ENCODE measurements around the gene TMEM202. TPM values are rescaled to one million over a fixed set of nuclear protein-coding genes. Genes with fewer than 3 reads are reported as not detected.
A peak's percentile ranks its signal among the peaks of the same experiment; 100 is the strongest.

The TMEM202 gene
- total and polyA plus RNA-seq, 2 of the 13 experiments (the other 11 are each of a cell fraction or from before 2014, with no cell fraction given), result not detected

- TF ChIP-seq, protein P1, sequence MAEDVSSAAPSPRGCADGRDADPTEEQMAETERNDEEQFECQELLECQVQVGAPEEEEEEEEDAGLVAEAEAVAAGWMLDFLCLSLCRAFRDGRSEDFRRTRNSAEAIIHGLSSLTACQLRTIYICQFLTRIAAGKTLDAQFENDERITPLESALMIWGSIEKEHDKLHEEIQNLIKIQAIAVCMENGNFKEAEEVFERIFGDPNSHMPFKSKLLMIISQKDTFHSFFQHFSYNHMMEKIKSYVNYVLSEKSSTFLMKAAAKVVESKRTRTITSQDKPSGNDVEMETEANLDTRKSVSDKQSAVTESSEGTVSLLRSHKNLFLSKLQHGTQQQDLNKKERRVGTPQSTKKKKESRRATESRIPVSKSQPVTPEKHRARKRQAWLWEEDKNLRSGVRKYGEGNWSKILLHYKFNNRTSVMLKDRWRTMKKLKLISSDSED (CRISPR knock-in tag; IDR thresholded peaks at IDR 0.05), result no peak
- TF ChIP-seq ZNF749 (CRISPR knock-in tag; IDR thresholded peaks at IDR 0.05; ENCODE audit: borderline replicate concordance), result peak; percentile 77; the same call in 1 of the 2 replicates
- 0 out of 2 replicates have a peak, but pooled peaks have one; percentile 53 for TF ChIP-seq ISX (CRISPR knock-in tag; conservative IDR thresholded peaks at IDR 0.05)
- TF ChIP-seq, protein P2, sequence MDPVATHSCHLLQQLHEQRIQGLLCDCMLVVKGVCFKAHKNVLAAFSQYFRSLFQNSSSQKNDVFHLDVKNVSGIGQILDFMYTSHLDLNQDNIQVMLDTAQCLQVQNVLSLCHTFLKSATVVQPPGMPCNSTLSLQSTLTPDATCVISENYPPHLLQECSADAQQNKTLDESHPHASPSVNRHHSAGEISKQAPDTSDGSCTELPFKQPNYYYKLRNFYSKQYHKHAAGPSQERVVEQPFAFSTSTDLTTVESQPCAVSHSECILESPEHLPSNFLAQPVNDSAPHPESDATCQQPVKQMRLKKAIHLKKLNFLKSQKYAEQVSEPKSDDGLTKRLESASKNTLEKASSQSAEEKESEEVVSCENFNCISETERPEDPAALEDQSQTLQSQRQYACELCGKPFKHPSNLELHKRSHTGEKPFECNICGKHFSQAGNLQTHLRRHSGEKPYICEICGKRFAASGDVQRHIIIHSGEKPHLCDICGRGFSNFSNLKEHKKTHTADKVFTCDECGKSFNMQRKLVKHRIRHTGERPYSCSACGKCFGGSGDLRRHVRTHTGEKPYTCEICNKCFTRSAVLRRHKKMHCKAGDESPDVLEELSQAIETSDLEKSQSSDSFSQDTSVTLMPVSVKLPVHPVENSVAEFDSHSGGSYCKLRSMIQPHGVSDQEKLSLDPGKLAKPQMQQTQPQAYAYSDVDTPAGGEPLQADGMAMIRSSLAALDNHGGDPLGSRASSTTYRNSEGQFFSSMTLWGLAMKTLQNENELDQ (CRISPR knock-in tag; IDR thresholded peaks at IDR 0.05; ENCODE audit: borderline replicate concordance), result peak; percentile 82
- TF ChIP-seq ZBTB7B (CRISPR knock-in tag; IDR thresholded peaks at IDR 0.05), result peak; percentile 92
- TF ChIP-seq HIVEP1 (CRISPR knock-in tag; IDR thresholded peaks at IDR 0.05), result 0 out of 2 replicates have a peak, but pooled peaks have one; percentile 40
- TF ChIP-seq, protein P3, sequence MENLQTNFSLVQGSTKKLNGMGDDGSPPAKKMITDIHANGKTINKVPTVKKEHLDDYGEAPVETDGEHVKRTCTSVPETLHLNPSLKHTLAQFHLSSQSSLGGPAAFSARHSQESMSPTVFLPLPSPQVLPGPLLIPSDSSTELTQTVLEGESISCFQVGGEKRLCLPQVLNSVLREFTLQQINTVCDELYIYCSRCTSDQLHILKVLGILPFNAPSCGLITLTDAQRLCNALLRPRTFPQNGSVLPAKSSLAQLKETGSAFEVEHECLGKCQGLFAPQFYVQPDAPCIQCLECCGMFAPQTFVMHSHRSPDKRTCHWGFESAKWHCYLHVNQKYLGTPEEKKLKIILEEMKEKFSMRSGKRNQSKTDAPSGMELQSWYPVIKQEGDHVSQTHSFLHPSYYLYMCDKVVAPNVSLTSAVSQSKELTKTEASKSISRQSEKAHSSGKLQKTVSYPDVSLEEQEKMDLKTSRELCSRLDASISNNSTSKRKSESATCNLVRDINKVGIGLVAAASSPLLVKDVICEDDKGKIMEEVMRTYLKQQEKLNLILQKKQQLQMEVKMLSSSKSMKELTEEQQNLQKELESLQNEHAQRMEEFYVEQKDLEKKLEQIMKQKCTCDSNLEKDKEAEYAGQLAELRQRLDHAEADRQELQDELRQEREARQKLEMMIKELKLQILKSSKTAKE (CRISPR knock-in tag; IDR thresholded peaks at IDR 0.05; ENCODE audit: borderline replicate concordance), result no peak
- no peak for TF ChIP-seq FOSL1 (CRISPR knock-in tag; IDR thresholded peaks at IDR 0.05; ENCODE audit: borderline replicate concordance)
- no peak for TF ChIP-seq GRHL1 (CRISPR knock-in tag; conservative IDR thresholded peaks at IDR 0.05)
- peak; percentile 62; the same call in 1 of the 2 replicates for TF ChIP-seq KDM4B (CRISPR knock-in tag; IDR thresholded peaks at IDR 0.05)
- 0 out of 2 replicates have a peak, but pooled peaks have one; percentile 65 for TF ChIP-seq ZNF790 (CRISPR knock-in tag; IDR thresholded peaks at IDR 0.05; ENCODE audit: borderline replicate concordance)
- TF ChIP-seq ZNF292 (CRISPR knock-in tag; IDR thresholded peaks at IDR 0.05; ENCODE audit: borderline replicate concordance, low read depth), result peak; percentile 67; the same call in 1 of the 2 replicates
- TF ChIP-seq ZNF782 (CRISPR knock-in tag; IDR thresholded peaks at IDR 0.05; ENCODE audit: borderline replicate concordance), result peak; percentile 98
- TF ChIP-seq RXRA (CRISPR knock-in tag; IDR thresholded peaks at IDR 0.05), result peak; percentile 91
- peak; percentile 86 for TF ChIP-seq JARID2 (CRISPR knock-in tag; IDR thresholded peaks at IDR 0.05; ENCODE audit: insufficient replicate concordance)
- TF ChIP-seq TAF1 (CRISPR knock-in tag; IDR thresholded peaks at IDR 0.05), result peak; percentile 97
- 0 out of 2 replicates have a peak, but pooled peaks have one; percentile 36 for TF ChIP-seq E2F5 (CRISPR knock-in tag; conservative IDR thresholded peaks at IDR 0.05)
Observed at GRCh38 chr15:72375846-72376581, 22.1 kb upstream of the TMEM202 start, which contains the start of gene HEXA (continued).

Data from HepG2 (cell line).